ENCODE measurements around the gene NXF1. TPM values are rescaled to one million over a fixed set of nuclear protein-coding genes. Genes with fewer than 3 reads are reported as not detected.
"Not testable (repeated sequence)": the region's sequence is repeated elsewhere in the genome, so short reads cannot be mapped to it uniquely, and the experiment has no call there.

The NXF1 gene
- polyA plus RNA-seq, 1 donor: 64.5 TPM

DNA sequence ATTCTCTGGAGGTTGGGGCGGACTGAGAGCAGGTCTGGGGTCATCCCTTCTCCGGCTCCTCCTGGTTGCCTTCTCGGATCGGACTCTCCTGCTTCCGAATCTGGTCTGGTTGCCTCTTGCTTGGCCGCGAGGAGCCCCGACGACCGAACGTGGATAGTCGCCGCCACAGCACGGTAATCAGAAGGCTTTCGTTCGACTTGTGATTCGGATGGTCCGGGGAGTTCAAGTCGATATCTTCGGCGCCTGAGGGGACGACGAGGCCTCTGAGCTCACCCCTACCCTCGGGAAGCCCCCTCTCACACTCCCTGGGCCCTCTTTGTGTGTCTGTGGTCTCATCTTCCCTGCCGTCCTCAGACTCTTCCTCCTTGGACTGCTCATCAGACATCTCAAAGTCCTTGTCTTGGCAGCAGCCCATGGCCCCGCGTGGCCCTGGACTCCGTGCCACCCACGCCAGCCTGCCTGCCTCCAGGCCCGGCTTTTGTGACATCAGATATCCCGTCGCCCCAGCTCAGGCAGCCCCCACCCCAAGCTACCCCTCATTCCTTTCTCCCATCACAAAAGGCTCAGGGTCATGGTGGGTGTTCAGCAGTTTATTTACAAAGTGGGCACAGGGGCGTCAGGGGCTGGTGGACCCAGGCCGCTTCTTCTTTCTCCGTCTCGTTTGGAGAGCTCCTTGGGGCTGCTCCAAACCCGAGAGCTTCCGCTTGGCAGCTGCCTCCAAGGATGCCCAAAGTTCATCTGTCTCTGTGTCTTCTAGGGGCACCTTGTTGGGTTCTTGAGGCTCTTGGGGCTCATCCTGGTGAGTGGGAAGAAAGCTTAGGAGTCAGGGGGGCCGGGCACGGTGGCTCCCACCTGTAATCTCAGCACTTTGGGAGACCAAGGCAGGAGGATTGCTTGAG is 27.3 kb upstream of the NXF1 start, which contains the start of gene TEX54:
TSS of gene TEX54 (minus strand) at position 506 of the 899 bp plus-strand sequence.
- DNase-seq (ENCODE audit: low read depth): no peak

GRCh38 chr11:62831520-62832335 is 26.5 kb upstream of the NXF1 start, which contains the start of gene STX5:
Gene STX5, minus strand, starts transcription at chr11:62832051. Its CDS starts 808 bp downstream, at chr11:62831243.
- DNase-seq (ENCODE audit: low read depth): peak; percentile 93

- no peak for DNase-seq (ENCODE audit: low read depth)
Measured at GRCh38 chr11:62830904-62831519, 25.8 kb upstream of the NXF1 start.

DNA sequence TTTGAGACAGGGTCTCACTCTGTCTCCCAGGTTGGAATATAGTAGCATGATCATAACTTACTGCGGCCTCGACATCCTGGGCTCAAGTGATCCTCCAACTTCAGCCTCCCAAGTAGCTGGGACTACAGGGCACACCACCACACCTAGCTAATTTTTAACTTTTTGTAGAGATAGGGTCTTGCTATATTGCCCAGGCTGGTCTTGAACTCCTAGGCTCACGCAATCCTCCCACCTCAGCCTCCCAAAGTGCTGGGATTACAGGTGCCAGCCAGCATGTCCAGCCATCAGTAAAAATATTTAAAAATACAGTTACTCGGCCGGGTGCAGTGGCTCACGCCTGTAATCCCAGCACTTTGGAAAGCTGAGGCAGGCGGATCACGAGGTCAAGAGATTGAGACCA is 22.9 kb upstream of the NXF1 start:
- not testable (repeated sequence) for DNase-seq (ENCODE audit: low read depth)

GRCh38 chr11:62823677-62824076 is 18.4 kb upstream of the NXF1 start:
- no peak for DNase-seq (ENCODE audit: low read depth)

DNA sequence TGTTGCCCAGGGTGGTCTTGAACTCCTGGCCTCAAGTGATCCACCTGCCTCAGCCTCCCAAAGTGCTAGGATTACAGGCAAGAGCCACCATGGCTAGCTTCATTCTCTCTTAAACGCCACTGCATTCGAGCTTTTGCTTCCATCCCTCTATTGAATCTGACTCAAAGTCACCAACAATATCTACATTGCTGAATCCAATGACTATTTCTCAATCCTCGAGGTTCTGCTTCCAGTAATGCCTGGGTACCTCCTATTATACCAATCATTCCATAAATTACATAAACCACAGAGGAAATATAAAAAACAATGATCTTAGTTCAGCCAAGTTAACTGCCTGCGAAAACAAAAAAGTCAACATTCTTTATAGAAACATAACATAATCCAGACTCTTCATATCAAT is 11.9 kb upstream of the NXF1 start:
- DNase-seq (ENCODE audit: low read depth): no peak

DNA sequence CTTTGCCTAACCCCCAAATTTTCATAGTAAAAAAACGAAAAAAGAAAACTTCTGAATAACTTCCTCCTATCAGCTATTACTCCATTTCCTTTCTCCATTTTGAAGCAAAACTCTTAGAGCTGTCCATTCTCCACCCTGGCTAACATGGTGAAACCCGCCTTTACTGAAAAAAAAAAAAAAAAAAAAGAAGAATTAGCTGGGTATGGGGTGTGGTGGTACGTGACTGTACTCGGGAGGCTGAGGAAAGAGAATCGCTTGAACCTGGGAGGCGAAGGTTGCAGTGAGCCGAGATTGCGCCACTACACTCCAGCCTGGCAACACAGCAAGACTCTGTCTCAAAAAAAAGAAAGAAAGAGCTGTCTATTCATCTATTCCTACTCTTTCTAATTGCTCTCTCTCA is 11.3 kb upstream of the NXF1 start:
- no peak for DNase-seq (ENCODE audit: low read depth)

DNA sequence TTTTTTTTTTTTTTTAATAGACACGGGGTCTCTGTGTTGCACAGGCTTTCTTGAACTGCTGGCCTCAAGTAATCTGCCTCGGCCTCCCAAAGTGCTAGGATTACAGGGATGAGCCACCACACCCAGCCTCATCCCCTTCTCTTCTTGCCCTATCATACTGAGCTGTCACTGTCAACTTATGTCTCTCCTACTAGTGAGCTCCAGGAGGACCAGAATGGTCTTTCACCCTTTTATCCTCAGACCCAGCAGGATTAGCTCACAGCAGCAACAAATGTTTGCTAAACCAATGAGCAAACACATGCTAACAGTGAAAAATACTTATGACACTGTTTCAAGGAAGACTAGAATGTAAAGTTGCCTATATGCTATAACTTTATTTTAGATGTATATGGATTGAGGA is 6.4 kb upstream of the NXF1 start:
- DNase-seq (ENCODE audit: low read depth): no peak

DNA sequence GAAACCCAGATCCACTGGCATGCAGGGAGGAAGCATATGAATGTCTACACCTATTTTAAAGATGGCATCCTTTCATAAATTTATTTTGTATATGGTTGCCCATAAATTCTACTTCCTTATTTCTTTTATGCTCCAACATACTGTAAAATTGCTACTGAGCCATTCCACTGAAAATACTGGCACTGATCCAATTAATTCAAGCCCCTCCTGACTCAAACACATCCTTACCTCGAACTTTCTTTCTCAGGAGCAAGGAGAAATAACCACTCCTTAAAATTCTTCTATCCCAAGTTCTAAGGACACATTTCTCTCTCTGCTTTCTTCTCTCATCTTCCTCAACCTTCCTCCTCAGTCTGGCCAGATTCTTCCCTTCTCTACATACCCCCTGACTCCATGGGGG is 5.5 kb upstream of the NXF1 start:
- no peak for DNase-seq (ENCODE audit: low read depth)

- DNase-seq (ENCODE audit: low read depth): no peak
Measured at GRCh38 chr11:62806611-62807121, 1.4 kb upstream of the NXF1 start.

- DNase-seq (ENCODE audit: low read depth): no peak
Measured at GRCh38 chr11:62805961-62806441, 761 bp upstream of the NXF1 start.

DNA sequence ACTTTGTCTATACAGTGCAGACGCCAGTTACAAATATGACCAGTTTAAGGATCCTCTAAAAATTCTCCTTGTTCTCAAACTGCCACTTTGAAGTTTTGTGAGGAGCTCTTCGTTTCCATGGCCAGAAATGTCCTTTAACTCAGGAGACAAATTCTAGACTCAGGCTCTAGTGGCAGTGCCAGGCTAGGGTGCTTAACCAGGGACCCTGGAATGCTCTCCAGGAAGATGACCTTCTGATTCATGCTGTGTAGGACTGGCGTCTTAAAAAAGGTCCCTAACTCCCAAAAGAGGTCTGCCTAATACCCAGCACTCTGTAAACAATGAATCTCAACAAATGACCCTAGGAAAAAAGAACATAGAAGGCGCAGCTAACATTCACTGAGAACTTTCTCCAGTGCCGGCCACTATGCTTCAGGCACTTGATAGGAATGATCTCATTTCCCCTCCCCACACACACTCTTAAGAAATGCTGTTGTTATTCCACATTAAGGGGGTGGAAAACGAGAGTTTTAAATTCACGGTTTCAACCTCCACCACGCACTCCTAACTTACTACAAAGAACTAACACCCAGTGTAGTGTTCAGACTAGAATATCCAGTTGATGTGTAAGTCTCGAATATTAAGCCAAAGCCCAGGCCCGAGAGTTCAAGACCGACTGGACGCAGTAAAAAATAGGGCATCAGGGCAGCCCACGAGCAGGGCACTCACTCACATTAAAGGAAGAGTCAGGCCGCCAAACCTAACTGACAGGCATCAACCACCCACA is 747 bp downstream of the NXF1 start:
- DNase-seq (ENCODE audit: low read depth): no peak

- DNase-seq (ENCODE audit: low read depth): no peak
Measured at GRCh38 chr11:62801071-62801470, 4.2 kb downstream of the NXF1 start.

GRCh38 chr11:62799486-62799885 is 5.8 kb downstream of the NXF1 start:
- no peak for DNase-seq (ENCODE audit: low read depth)

GRCh38 chr11:62796281-62796680 is 9.0 kb downstream of the NXF1 start:
- DNase-seq (ENCODE audit: low read depth): no peak

GRCh38 chr11:62794201-62794775 is 11.0 kb downstream of the NXF1 start:
- no peak for DNase-seq (ENCODE audit: low read depth)

DNA sequence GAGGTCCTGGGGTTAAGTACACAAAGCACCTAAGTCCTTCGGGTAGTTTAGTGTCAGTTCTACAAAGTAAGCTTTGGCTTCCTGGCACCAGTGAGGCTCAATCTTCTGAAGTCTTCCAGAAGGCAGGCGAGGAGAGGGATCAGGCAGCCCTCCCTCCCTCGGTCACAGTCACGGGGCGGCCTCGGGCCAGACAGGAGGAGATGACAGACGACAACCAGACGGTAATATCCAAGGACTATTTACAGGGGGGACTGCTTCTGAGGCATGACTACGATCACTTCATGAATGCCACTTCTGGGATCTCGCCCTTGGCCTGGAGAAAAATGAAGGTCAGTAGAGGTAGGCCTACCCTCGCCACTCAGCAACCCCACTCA is 13.1 kb downstream of the NXF1 start:
- DNase-seq (ENCODE audit: low read depth): no peak

DNA sequence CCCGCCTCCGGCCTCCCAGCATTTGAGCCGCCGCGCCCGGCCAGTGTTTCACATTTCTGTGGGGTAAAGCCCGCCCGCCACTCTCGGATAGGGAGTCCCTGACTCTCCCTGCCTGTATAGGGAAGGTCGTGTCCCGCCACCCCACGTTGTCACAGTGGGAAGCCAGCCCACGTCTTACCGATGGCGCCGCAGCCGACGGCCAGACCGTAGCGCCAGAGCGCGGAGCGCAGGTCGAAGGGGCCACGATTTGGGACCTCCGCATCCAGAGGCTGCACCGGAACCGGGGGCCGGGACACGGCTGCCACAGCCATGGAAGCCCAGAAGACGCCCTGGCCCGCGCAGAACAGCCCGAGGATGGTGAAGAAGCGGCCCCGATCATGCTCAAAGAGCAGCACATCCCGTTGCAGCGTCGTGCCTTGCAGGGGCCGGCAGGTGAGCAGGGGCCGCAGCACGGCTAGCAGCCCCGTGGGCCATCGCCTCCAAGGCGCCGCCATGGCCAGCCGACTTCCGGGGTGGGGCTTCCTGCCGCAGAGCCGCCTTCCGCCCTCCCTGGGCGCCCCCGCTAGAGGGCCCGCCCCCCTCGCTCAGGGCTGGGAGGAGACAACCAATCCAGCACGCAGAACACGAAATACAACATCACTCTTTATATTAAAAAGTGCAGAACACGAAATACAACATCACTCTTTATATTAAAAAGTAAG is 13.6 kb downstream of the NXF1 start, which contains the start of gene TMEM223:
TSS of gene TMEM223 (minus strand) at position 506 of the 701 bp plus-strand sequence. CDS start at position 494, 12 bp downstream.
- no peak for DNase-seq (ENCODE audit: low read depth)

GRCh38 chr11:62789576-62789975 is 15.7 kb downstream of the NXF1 start:
- no peak for DNase-seq (ENCODE audit: low read depth)

GRCh38 chr11:62788991-62789390 is 16.2 kb downstream of the NXF1 start:
- no peak for DNase-seq (ENCODE audit: low read depth)
